ENCODE results near the gene WRAP73. TPM values are rescaled to one million over a fixed set of nuclear protein-coding genes. Genes with fewer than 3 reads are reported as not detected.

The WRAP73 gene
- total and polyA plus RNA-seq, 2 experiments from 2014 or later, result 22.6 to 43.3 TPM

- Histone ChIP-seq H3K36me3 (ENCODE audit: insufficient read depth) (peaks cover 13% of the 10 kb centered on the region; the same call in 1 of the 2 replicates), H3K4me3 (no peak overlapping the region), H3F3A (replicated peaks; ENCODE audit: low read depth) (no peaks in the 10 kb centered on the region; the same call in 1 of the 2 replicates), H2AFZ (no peak overlapping the region), H3K79me2 (replicated peaks; ENCODE audit: insufficient read depth) (no peaks in the 10 kb centered on the region), H3K27ac (ENCODE audit: low read depth) (no peak overlapping the region), H3K4me1 (ENCODE audit: insufficient read depth) (no peaks in the 10 kb centered on the region), H3K4me2 (no peak overlapping the region), H3K9me2 (ENCODE audit: insufficient read depth) (no peaks in the 10 kb centered on the region), H4K20me1 (replicated peaks; ENCODE audit: insufficient read depth) (peaks cover 3% of the 10 kb centered on the region; the same call in 1 of the 2 replicates), H3K27me3 (ENCODE audit: insufficient read depth) (no peaks in the 10 kb centered on the region)
- peaks cover 3% of the 10 kb centered on the region for H3K27me3 Mint-ChIP-seq (ENCODE audit: insufficient read depth, low read depth, poor library complexity)
- H3K9me3 Mint-ChIP-seq, result no peaks in the 10 kb centered on the region
- peaks cover 35% of the 10 kb centered on the region for H3K36me3 Mint-ChIP-seq (ENCODE audit: low read depth)
- H3K4me1 Mint-ChIP-seq, result peaks cover 3% of the 10 kb centered on the region; the same call in 2 of the 3 replicates
- DNase-seq (ENCODE audit: low spot score) (no peak), ATAC-seq (no peak)
- no peak overlapping the region for H3K27ac Mint-ChIP-seq
- no peak overlapping the region for H3K4me3 Mint-ChIP-seq
- no peak for TF ChIP-seq JUNB (IDR thresholded peaks at IDR 0.05; ENCODE audit: unreplicated experiment)
These were observed 13.8 kb downstream of the WRAP73 start for GRCh38 chr1:3636080-3636479.

- Mint-ChIP-seq H3K9me3 (no peaks in the 10 kb centered on the region), H3K27ac (no peak overlapping the region), H3K4me1 (peaks cover 3% of the 10 kb centered on the region), H3K4me3 (no peak overlapping the region), H3K36me3 (ENCODE audit: low read depth) (peaks cover 44% of the 10 kb centered on the region), H3K27me3 (ENCODE audit: insufficient read depth, low read depth, poor library complexity) (peaks cover 7% of the 10 kb centered on the region)
- no peak overlapping the region for H3K4me2 ChIP-seq
- H3K9me2 ChIP-seq (ENCODE audit: insufficient read depth), result no peaks in the 10 kb centered on the region
- no peaks in the 10 kb centered on the region for H3K27me3 ChIP-seq (ENCODE audit: insufficient read depth)
- H2AFZ ChIP-seq, result no peak overlapping the region
- no peaks in the 10 kb centered on the region for H3K4me1 ChIP-seq (ENCODE audit: insufficient read depth)
- no peak for DNase-seq (ENCODE audit: low spot score)
- no peaks in the 10 kb centered on the region for H3K79me2 ChIP-seq (replicated peaks; ENCODE audit: insufficient read depth)
- H3K36me3 ChIP-seq (ENCODE audit: insufficient read depth), result peaks cover 13% of the 10 kb centered on the region; the same call in 1 of the 2 replicates
- H4K20me1 ChIP-seq (replicated peaks; ENCODE audit: insufficient read depth), result peaks cover 3% of the 10 kb centered on the region; the same call in 1 of the 2 replicates
- H3K27ac ChIP-seq (ENCODE audit: low read depth), result no peak overlapping the region
- no peak for ATAC-seq
- H3K4me3 ChIP-seq, result no peak overlapping the region
- H3F3A ChIP-seq (replicated peaks; ENCODE audit: low read depth), result no peaks in the 10 kb centered on the region; the same call in 1 of the 2 replicates
- TF ChIP-seq ZNF331 (CRISPR knock-in tag; IDR thresholded peaks at IDR 0.05; ENCODE audit: low read depth) (no peak), JUNB (IDR thresholded peaks at IDR 0.05; ENCODE audit: unreplicated experiment) (no peak), EZH2 (IDR thresholded peaks at IDR 0.05; ENCODE audit: low read depth, unreplicated experiment) (no peak), ZNF462 (CRISPR knock-in tag; IDR thresholded peaks at IDR 0.05) (no peak), ETS1 (IDR thresholded peaks at IDR 0.05) (no peak), CREB1 (CRISPR knock-in tag; IDR thresholded peaks at IDR 0.05; ENCODE audit: low read depth) (no peak), CTCF (conservative IDR thresholded peaks at IDR 0.05; ENCODE audit: low read depth in 2 of 2) (no peak), ZNF114 (CRISPR knock-in tag; IDR thresholded peaks at IDR 0.05) (no peak), NANOG (IDR thresholded peaks at IDR 0.05; ENCODE audit: borderline replicate concordance) (no peak), POLR2AphosphoS5 (IDR thresholded peaks at IDR 0.05; ENCODE audit: low read depth) (no peak), EZH2phosphoT487 (IDR thresholded peaks at IDR 0.05; ENCODE audit: unreplicated experiment) (no peak)
These were observed 15.7 kb downstream of the WRAP73 start for GRCh38 chr1:3634059-3634800.

Data from GM23338 (cell line).